ENCODE data around the gene ZNF878.
"Not testable (repeated sequence)": the region's sequence is repeated elsewhere in the genome, so short reads cannot be mapped to it uniquely, and the experiment has no call there.

The ZNF878 gene

GRCh38 chr19:12052497-12053169 lies at the start of gene ZNF878:
TSS of gene ZNF878 (minus strand) at chr19:12052961. CDS start at chr19:12052801, 160 bp downstream.
- peak; percentile 51 for DNase-seq

GRCh38 chr19:12098040-12098439 lies 45.3 kb upstream of the ZNF878 start:
- no peak for DNase-seq

- DNase-seq = peak; percentile 13
Measured at GRCh38 chr19:12095111-12095790, 42.5 kb upstream of the ZNF878 start.

- no peak for DNase-seq
Measured at GRCh38 chr19:12093777-12094176, 41.0 kb upstream of the ZNF878 start.

GRCh38 chr19:12092956-12093355 lies 40.2 kb upstream of the ZNF878 start:
- no peak for DNase-seq

- DNase-seq = peak; percentile 80
Measured at GRCh38 chr19:12092065-12092867, 39.5 kb upstream of the ZNF878 start.

GRCh38 chr19:12090807-12091206 lies 38.0 kb upstream of the ZNF878 start:
- DNase-seq = peak; percentile 13

- DNase-seq = no peak
Measured at GRCh38 chr19:12085074-12085818, 32.5 kb upstream of the ZNF878 start.

GRCh38 chr19:12083336-12083735 lies 30.6 kb upstream of the ZNF878 start:
- DNase-seq = not testable (repeated sequence)

- no peak for DNase-seq
Measured at GRCh38 chr19:12077375-12077774, 24.6 kb upstream of the ZNF878 start.

- not testable (repeated sequence) for DNase-seq
Measured at GRCh38 chr19:12076331-12076730, 23.6 kb upstream of the ZNF878 start.

GRCh38 chr19:12075538-12076139 lies 22.9 kb upstream of the ZNF878 start:
- no peak for DNase-seq

GRCh38 chr19:12064590-12065538 lies 12.1 kb upstream of the ZNF878 start, which contains the start of gene ZNF844:
TSS of gene ZNF844 (plus strand) at chr19:12064731. CDS start at chr19:12064874, 143 bp downstream.
- peak; percentile 9 for DNase-seq

- no peak for DNase-seq
Measured at GRCh38 chr19:12055784-12056183, 3.0 kb upstream of the ZNF878 start.

GRCh38 chr19:12052091-12052496 lies 667 bp downstream of the ZNF878 start:
- DNase-seq = no peak

- no peak for DNase-seq
Measured at GRCh38 chr19:12047868-12048267, 4.9 kb downstream of the ZNF878 start.

GRCh38 chr19:12043752-12044422 lies 8.9 kb downstream of the ZNF878 start:
- no peak for DNase-seq

- DNase-seq = no peak
Measured at GRCh38 chr19:12042893-12043292, 9.9 kb downstream of the ZNF878 start.

GRCh38 chr19:12035220-12036172 lies 17.3 kb downstream of the ZNF878 start, which contains the start of gene ZNF433:
TSS of gene ZNF433 (minus strand) at chr19:12035679. CDS start at chr19:12035539, 140 bp downstream.
- DNase-seq = peak; percentile 80

Data from HCEC 1CT (cell line).